ENCODE measurements around the gene ADAMTSL1. TPM values are rescaled to one million over a fixed set of nuclear protein-coding genes. Genes with fewer than 3 reads are reported as not detected.

ADAMTSL1 gene
- total and polyA plus RNA-seq, 2 of the 8 experiments (the other 6 are each of a cell fraction or from before 2014, with no cell fraction given): 0.84 to 1.1 TPM

GRCh38 chr9:18678821-18679590, 205.1 kb downstream of the ADAMTSL1 start:
- H3K23ac ChIP-seq (ENCODE audit: insufficient read length): no peak overlapping the region
- no peak overlapping the region for H2AK5ac ChIP-seq (ENCODE audit: low read depth, low read length)
- no peaks in the 10 kb centered on the region for H4K20me1 ChIP-seq (replicated peaks in 1 of 2; ENCODE audit: control insufficient read depth in 1 of 2, insufficient read depth in 2 of 2, low read length in 2 of 2)
- H2AFZ ChIP-seq (ENCODE audit: low read length): no peak overlapping the region
- DNase-seq (ENCODE audit: low read depth in 1 of 2, low spot score in 2 of 2): no peak
- 80% methylated on average over 1 of the region's 1 CpG; no CpG with 5 or more reads in 1 of the 2 experiments for WGBS, 2 experiments (ENCODE audit: extremely low coverage in 1 of 2, insufficient coverage in 1 of 2, insufficient read length in 1 of 2, insufficient replicate concordance in 2 of 2, low coverage in 1 of 2, low lambda C conversion rate in 2 of 2, missing lambda C conversion rate in 1 of 2)
- H3K4me2 ChIP-seq (ENCODE audit: insufficient read depth in 1 of 2, low read depth in 2 of 2, low read length in 2 of 2): no peak overlapping the region
- no peaks in the 10 kb centered on the region for H3K36me3 ChIP-seq (ENCODE audit: control insufficient read depth in 2 of 4, insufficient read depth in 4 of 4, low read length in 3 of 4)
- H4K5ac ChIP-seq (ENCODE audit: insufficient read length, low read depth, low read length): no peak overlapping the region
- no peaks in the 10 kb centered on the region for H3K23me2 ChIP-seq (ENCODE audit: low read depth, low read length)
- no peaks in the 10 kb centered on the region for H3K79me1 ChIP-seq (ENCODE audit: low read depth, low read length)
- no peak overlapping the region for H3K18ac ChIP-seq (ENCODE audit: extremely low read depth, low read length)
- H3K79me2 ChIP-seq (ENCODE audit: control insufficient read depth in 1 of 2, insufficient read depth in 2 of 2, low read length in 2 of 2): no peaks in the 10 kb centered on the region
- H3K14ac ChIP-seq (ENCODE audit: insufficient read length): no peak overlapping the region
- H2BK15ac ChIP-seq (ENCODE audit: low read length): no peak overlapping the region
- no peaks in the 10 kb centered on the region for H3K4me1 ChIP-seq (replicated peaks in 1 of 4; ENCODE audit: control insufficient read depth in 3 of 4, insufficient read depth in 4 of 4, low read length in 3 of 4)
- ChIA-PET POLR2A (ENCODE audit: partially characterized antibody) (no interaction called here), CTCF (ENCODE audit: partially characterized antibody) (interaction anchor here (1.9 kb wide), 1 partner anchor 350 kb away, joined by 5 read pairs; no protein-coding TSS in a partner anchor)
- H4K91ac ChIP-seq (replicated peaks; ENCODE audit: insufficient read length, low read length): no peak overlapping the region
- no peaks in the 10 kb centered on the region for H3K27me3 ChIP-seq (replicated peaks in 1 of 4; ENCODE audit: control insufficient read depth in 3 of 4, extremely low read depth in 1 of 4, insufficient read depth in 3 of 4, low read length in 3 of 4)
- H2BK120ac ChIP-seq (replicated peaks; ENCODE audit: low read depth, low read length): no peak overlapping the region
- no peak for FAIRE-seq
- H3K9me3 ChIP-seq (ENCODE audit: insufficient read depth in 2 of 2, low read depth in 1 of 2, low read length in 1 of 2): no peaks in the 10 kb centered on the region
- H3K9ac ChIP-seq (replicated peaks in 1 of 4; ENCODE audit: extremely low read depth in 1 of 4, low read depth in 3 of 4, low read length in 3 of 4): no peak overlapping the region
- no peak overlapping the region for H3K56ac ChIP-seq (replicated peaks; ENCODE audit: insufficient read length, low read depth, low read length)
- no peak overlapping the region for H2BK12ac ChIP-seq (ENCODE audit: low read depth, low read length)
- no peak overlapping the region for H2BK5ac ChIP-seq (ENCODE audit: low read depth, low read length)
- no peak overlapping the region for H2BK20ac ChIP-seq (ENCODE audit: low read length)
- no peak overlapping the region for H3K4me3 ChIP-seq (ENCODE audit: extremely low read depth in 1 of 4, insufficient read depth in 2 of 4, low read depth in 3 of 4, low read length in 4 of 4)
- H4K8ac ChIP-seq (ENCODE audit: extremely low read depth, insufficient read depth, low read length): no peak overlapping the region
- H3K27ac ChIP-seq (ENCODE audit: low read depth, low read length): no peak overlapping the region
- no peak overlapping the region for H3K4ac ChIP-seq (replicated peaks; ENCODE audit: insufficient read length, low read depth, low read length)
- no peak for TF ChIP-seq CTBP2 (IDR thresholded peaks at IDR 0.05; ENCODE audit: borderline replicate concordance, insufficient read depth, insufficient read length, low read length)
- no peak for TF ChIP-seq EP300 (IDR thresholded peaks at IDR 0.05; ENCODE audit: borderline replicate concordance in 1 of 2, low read depth in 2 of 2, low read length in 2 of 2)
- no peak for TF ChIP-seq RXRA (IDR thresholded peaks at IDR 0.05; ENCODE audit: insufficient read depth, low read depth, low read length)
- TF ChIP-seq RFX5 (IDR thresholded peaks at IDR 0.05; ENCODE audit: borderline replicate concordance, low read depth, low read length): no peak
- TF ChIP-seq NRF1 (IDR thresholded peaks at IDR 0.05; ENCODE audit: low read depth, low read length): no peak
- no peak for TF ChIP-seq USF2 (IDR thresholded peaks at IDR 0.05; ENCODE audit: low read length)
- TF ChIP-seq POLR2A (IDR thresholded peaks at IDR 0.05; ENCODE audit: control extremely low read depth in 1 of 2, low read depth in 2 of 2, low read length in 2 of 2): no peak
- TF ChIP-seq TBP (IDR thresholded peaks at IDR 0.05; ENCODE audit: low read depth, low read length): no peak
- TF ChIP-seq BRCA1 (IDR thresholded peaks at IDR 0.05; ENCODE audit: low read depth, low read length): no peak
- no peak for TF ChIP-seq JUND (IDR thresholded peaks at IDR 0.05; ENCODE audit: low read length)
- TF ChIP-seq NANOG (IDR thresholded peaks at IDR 0.05; ENCODE audit: insufficient read depth, low read depth, low read length, poor library complexity, severe bottlenecking): no peak
- TF ChIP-seq SIX5 (IDR thresholded peaks at IDR 0.05; ENCODE audit: low read depth, low read length): no peak

All from H1 (cell line).